T47D (cell line): ENCODE results near the gene CYP46A1.
A peak's percentile ranks its signal among the peaks of the same experiment; 100 is the strongest.

ENCODE experiments used
- DNase-seq, 2 experiments: peaks; one replicate each; pipeline versions ENCODE4 v3.0.0 to v3.0.0-alpha.2; 2011 to 2012; ENCODE audit warnings: low read depth in 1 of 2, low spot score in 1 of 2
- JUND ChIP-seq: IDR thresholded peaks from 2 replicates; pipeline ENCODE4 v1.6.1; 2012; ENCODE audit warnings: low read depth
- in situ Hi-C: cut with HindIII; loops from 2 replicates; pipeline ENCODE4 v1.10.0; 2016; ENCODE audit warnings: low sequenced_read_pairs, low pct_unique_long_range_greater_than_20kb

The CYP46A1 gene

DNA sequence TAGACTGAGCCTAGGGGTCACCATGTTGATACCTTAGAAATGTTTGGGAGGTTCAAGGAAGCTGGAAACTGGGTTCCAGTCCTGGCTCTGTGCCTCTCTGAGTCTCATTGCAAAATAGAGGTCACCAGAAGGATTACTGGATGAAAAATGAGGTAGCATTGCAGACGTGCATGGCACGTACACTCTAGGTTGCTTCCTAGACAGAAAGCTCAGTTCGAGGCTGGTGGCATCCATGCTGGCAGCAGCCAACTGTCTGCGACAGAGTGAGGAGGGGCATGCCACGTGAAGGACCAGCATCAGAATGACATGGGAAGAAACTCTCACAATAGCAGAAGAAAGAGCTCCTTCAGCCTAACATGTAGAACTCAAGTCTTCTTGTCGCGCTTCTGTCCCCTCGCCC is 4.6 kb upstream of the CYP46A1 start:
- no peak for DNase-seq
- in situ Hi-C loops = no loop called here
- TF ChIP-seq JUND = no peak

DNA sequence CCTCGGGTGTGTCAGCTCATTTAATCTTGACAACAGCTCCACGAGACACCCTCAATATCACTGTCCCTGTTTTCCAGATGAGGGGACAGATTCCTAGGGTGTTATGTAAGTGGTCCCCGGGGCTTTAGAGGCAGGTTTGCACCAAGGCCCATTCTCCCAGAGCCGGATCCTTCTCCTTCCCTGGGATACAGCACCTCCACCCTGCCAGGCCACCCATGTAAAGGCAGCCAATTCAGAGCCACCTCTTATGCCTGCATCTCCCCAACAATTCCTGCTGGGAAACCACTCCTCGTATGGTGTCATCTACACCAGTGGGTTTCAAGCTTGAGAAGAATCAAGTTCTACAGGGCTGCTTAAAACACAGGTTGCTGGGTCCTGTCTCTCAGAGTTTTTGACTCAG is 4.1 kb upstream of the CYP46A1 start:
- TF ChIP-seq JUND = no peak
- DNase-seq = no peak
- in situ Hi-C loops = no loop called here

DNA sequence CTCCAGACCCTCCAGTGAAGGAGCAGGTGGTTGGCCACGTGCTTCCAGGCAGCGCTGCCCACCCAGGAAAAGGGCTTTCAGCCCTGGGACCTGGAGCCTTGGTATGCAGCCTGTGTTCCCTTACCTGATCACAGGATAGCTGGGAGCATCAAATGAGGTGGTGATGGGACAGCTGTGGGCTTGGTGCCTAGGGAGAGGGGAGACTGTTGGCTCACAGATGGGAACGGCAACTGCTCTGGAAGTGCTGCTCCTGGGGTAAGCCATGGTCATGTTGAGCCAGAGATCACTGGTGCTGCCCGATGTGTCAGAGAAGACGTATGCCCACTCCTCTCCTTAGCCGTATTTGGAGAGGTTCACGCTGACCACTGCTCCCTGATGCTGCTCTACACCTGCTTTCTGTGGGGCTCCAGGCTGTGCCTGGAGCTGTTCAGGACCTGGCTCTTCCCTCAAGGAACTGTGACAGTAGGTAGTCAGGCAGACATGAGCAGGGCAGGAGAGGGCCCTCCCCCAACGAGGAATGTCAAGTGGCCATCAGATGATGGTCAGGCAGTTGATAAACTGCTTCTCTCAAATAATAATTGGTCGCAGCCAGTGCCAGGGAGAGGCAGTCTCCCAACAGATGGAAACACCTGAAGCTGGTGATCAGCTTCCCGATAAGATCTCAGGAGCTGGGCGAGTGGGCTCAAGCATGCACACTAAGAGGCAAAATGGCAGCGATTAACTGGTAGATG is 2.8 kb upstream of the CYP46A1 start:
- TF ChIP-seq JUND = no peak
- in situ Hi-C loops = no loop called here
- DNase-seq = no peak

DNA sequence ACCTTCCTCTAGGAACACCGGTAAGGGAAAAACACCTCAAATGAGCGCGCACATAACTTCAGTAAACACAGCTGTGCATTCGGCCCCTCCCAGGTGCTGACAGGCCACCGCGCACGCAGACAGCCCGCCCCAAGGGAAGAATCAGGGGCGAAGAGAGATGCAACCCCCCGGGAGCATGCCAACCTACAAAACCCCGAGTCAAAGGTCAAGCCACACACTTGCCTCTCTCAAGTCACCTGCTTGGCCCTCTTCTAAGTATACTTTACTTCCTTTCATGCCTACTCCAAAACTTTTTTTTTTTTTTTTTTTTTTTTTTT is 2.3 kb upstream of the CYP46A1 start:
- peak in 1 of 2 experiments; percentile 27 for DNase-seq
- no peak for TF ChIP-seq JUND
- in situ Hi-C loops = no loop called here

DNA sequence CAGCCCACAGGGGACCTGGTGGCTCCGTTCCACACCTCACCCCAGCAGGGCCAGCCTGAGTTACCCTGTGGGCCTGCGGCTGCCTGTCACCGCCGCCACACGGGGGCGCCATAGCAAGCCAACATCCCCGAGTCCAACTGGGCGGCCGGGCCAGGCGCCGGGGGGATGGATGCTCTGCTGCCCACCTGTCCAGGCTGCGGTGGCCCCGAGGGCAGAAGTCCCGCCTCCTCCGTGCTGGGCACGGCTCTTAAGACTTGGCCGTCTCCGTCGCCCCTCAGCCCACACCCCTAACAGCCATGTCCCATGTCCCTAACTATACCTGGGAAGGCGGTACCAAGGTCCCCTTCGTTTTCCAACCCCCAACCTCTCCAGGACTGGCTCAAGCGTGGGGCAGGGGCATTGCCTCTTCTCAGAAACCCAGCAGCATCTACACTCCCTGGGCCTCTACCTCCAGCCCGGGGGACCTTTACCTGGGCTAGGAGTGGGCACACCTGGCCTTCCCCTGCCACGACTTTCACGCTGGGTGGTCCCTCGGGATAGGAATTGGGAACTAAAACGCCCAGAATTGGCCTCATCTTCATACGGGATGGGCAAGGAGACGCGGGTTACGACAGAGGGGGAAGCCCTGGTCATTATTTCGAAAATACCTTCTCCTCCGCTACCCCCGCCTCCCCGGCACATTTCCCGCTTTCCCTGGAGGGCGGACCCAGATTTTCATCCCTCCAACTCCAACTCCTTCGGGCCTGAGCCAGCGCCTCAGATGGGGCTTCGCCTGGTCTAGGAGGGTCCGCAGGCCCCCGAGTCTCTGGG is 1.1 kb upstream of the CYP46A1 start:
- DNase-seq = peak; percentile 83 to 92
- TF ChIP-seq JUND = no peak
- in situ Hi-C loops = no loop called here

DNA sequence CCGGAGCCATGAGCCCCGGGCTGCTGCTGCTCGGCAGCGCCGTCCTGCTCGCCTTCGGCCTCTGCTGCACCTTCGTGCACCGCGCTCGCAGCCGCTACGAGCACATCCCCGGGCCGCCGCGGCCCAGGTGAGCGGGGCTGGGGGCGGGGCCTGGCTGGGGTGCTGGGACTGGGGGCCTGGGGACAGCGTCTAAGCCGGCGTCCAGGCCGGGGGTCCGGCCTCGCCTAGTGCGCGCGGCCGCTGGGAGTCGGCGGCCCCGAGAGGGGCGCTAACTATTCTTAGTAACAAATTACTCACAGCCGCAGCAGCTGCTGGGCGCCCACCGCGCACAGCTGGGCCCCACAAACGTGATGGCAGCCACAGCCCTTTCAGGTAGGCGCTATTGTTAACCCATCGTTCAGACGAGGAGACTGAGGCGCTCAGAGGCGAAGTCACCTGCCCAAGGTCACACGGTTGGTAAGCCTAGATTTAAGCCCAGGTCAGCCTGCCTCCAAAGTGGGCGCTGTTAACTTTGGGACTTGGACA is 374 bp downstream of the CYP46A1 start:
- no peak for TF ChIP-seq JUND
- no peak for DNase-seq
- in situ Hi-C loops = no loop called here

DNA sequence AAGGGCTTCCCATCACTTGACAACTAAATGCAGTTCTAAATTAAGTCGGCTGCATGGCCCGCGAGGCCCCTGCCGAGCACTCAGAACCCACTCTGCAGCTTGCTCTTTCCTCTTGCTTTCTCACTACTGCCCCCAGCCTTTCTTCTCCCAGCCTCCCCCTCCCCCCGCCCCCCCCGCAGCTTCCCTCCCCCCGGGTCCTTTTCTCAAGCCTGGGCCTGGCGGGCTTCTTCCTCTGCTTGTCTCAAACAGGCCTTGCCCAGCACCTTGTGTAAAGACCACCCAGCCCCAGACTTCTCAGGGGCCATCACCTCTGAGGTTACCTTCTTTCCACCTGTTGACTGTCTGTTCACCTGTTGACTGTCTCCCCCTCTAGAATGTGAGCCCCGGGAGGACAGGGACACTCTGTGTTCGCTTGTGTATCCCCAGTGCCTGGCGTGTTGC is 1.1 kb downstream of the CYP46A1 start:
- no peak for TF ChIP-seq JUND
- in situ Hi-C loops = no loop called here

DNA sequence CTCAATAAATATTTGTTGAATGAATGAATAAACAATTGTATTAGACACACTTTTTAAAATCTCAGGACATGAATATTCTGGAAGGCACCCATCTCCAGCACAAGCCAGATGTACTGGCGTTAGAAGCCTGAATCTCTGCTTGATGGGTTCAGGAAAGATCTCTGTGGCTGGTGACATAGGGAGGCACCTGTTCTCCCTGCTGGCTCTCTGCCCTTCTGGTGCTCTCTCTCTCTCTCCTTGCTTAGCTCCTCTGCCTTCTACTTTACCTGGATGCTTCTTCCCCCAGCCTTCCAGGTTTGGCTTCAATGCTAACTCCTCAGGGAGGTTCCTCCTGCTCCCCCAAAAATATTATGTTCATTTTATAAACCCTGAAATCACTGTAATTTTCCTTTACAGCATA is 1.5 kb downstream of the CYP46A1 start:
- in situ Hi-C loops = no loop called here
- no peak for TF ChIP-seq JUND
- DNase-seq = no peak

More for the DNA sequence above, 1.1 kb downstream of the CYP46A1 start:
- no peak for DNase-seq

DNA sequence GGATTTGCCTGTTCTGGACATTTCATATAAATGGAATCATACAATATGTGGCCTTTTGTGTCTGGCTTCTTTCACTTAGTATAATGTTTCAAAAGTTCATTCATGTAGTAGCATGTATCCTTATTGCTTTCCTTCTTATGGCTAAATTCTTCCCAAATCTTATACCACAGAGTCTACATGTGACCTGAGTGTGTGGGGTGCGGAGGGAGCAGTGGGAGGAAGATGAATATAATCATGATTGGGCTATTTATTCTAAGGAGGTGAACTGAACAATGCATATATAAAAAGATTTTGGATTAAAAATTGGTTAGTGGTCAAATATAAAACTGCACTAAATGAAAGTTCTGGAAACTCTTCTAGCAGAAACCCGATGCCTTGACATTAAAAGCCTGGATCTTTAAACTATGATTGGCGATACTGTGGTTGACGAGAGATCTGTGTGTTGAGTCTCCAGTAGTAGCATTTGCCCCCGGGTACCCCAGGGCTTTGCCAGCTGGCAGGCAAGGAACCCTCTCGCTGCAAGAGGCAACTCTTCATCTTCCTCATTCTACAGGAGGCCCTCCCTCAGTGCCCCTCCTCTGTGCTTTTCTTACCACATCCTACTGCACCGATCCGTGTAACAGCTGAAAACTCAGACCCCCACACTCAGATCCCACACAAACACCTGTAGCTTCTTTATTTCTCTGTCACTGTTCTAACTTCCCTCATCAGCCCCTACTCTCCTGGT is 2.6 kb downstream of the CYP46A1 start:
- DNase-seq = no peak
- in situ Hi-C loops = no loop called here
- no peak for TF ChIP-seq JUND

DNA sequence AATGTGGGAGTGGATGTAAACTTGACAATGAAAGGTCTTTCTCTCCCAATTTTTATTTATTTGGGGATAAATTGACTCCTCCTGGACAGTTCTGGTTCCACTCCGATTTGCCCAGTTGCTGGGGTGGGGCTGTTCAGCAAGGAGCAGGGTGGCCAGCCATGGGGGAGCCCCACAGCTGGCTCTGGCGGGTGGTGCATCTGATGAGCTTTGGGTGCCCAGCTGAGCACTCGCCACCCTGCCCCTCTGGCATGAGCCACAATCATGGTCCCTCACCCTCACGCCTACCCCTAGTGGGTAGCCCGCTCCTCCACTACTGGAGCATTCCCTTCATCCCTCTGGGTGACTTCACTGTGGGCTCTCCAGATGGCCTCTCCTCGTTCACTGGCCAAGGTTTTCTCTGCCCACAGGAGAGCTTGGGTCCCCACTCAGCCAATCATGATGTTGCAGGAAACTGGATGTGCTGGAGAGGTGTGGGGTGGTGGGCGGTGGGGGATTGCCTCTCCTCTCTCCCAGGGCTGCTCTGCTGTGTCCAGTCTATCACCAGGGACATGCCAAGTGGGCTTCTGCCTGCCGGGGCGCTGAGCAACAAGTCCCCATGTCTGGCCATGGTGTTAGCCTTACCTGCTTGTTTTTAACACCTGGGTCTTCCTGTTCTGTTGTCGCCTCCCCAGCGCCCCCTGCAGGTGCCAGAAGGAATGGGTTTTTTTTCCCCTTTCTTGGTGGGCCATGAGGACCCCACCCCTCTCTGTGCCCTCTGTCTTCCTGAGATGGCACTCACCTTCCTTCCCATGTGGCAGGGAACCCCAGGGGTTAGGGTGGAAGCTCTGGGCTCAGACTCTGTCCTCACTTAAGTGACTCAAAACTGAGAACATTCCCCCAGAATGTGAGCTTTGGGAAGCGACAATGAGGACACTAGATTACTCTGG is 3.4 kb downstream of the CYP46A1 start:
- peak in 1 of 2 experiments; percentile 43 for DNase-seq
- TF ChIP-seq JUND = no peak
- in situ Hi-C loops = no loop called here

DNA sequence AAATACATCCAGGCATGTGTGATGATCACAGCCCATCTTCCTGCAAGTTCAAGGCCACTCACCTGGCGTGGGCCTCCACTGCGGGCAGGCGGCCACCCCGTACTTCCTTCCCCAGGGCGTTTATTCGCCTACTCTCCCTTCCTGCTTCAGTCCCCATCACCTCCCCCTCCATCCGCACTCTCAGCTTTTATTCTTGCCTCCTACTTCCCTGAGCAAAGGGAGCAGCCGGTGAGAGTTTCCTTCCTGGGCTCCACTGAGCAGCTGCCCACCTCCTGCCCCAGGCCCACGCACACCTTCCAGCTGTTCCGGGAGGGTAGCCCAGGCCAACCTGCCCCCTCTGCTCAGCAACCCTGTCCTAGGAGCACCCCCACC is 4.1 kb downstream of the CYP46A1 start:
- in situ Hi-C loops = no loop called here
- TF ChIP-seq JUND = no peak

DNA sequence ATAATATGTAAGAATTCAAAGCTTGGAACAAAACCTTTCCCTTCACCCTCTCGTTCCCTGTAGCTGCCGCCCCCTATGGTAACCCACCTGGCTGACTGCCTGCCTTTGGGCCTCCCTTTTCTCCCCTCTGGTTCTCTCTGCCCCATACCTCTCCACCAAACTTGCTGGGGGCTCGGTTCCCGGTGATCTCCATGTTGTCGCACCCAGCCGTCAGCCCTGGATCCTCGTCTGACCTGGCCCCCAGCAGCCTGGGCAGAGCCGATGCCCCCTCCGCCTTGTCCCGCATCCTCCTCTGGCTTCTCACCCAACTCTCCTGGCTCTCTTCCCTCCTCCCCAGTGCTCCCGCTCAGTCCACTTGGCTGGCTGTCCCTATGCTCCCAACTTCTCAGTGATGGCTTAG is 4.5 kb downstream of the CYP46A1 start:
- TF ChIP-seq JUND = no peak
- in situ Hi-C loops = no loop called here
- no peak for DNase-seq

More for the DNA sequence above, 4.1 kb downstream of the CYP46A1 start:
- no peak for DNase-seq
